Transverse colon (tissue), 4 donors: Measurements from ENCODE around the gene STAMBPL1. TPM values are rescaled to one million over a fixed set of nuclear protein-coding genes. Genes with fewer than 3 reads are reported as not detected.

Experiments used
- DNase-seq: peaks from one replicate; pipeline ENCODE4 v3.0.0-alpha.2; 2019
- H3K27ac ChIP-seq, 4 donors: fragments of 200-600 bp; sonication (generic); 2 replicates each; pipeline ENCODE4 v1.5.1; 2016 to 2018; ENCODE audit warnings: inconsistent platforms in 4 of 4
- H3K27me3 ChIP-seq: fragments of 200-600 bp; sonication (generic); 2 replicates; pipeline ENCODE4 v1.5.1; 2017; ENCODE audit warnings: inconsistent platforms
- H3K36me3 ChIP-seq, 4 donors: fragments of 200-600 bp; sonication (generic); 2 replicates each; pipeline ENCODE4 v1.5.1; 2017 to 2019; ENCODE audit warnings: inconsistent platforms in 4 of 4
- H3K4me1 ChIP-seq, 4 donors: fragments of 200-600 bp; sonication (generic); 2 replicates each; pipeline ENCODE4 v1.5.1; 2017 to 2020; ENCODE audit warnings: inconsistent platforms in 4 of 4
- H3K4me3 ChIP-seq, 4 donors: fragments of 200-600 bp; sonication (generic); 1 replicate in 1 of 4; 2 replicates in 3 of 4; pipeline versions ENCODE4 v1.5.1 to v1.6.1; 2017 to 2019; ENCODE audit warnings: inconsistent platforms in 4 of 4
- H3K9me3 ChIP-seq, 2 donors: fragments of 200-600 bp; sonication (generic); 2 replicates each; pipeline ENCODE4 v1.5.1; 2017 to 2019; ENCODE audit warnings: inconsistent platforms in 2 of 2
- CTCF ChIP-seq, 5 experiments: fragments of 200-600 bp in 3 of 5; fragments of 450-650 bp in 2 of 5; sonication (generic) in 3 of 5; IDR thresholded peaks; 1 replicate in 2 of 5; 2 replicates in 3 of 5; pipeline ENCODE4 v1.5.1; 2016 to 2017; ENCODE audit warnings: antibody characterized with exemption in 5 of 5, inconsistent platforms in 3 of 5, mild to moderate bottlenecking in 2 of 5, moderate library complexity in 1 of 5
- EP300 ChIP-seq: sonication (generic); formaldehyde crosslinking; IDR thresholded peaks from one replicate; pipeline ENCODE4 v1.6.1; 2017; ENCODE audit warnings: antibody characterized with exemption, low read depth
- POLR2A ChIP-seq: fragments of 450-650 bp; IDR thresholded peaks from one replicate; pipeline ENCODE4 v1.6.1; 2016; ENCODE audit warnings: antibody characterized with exemption, mild to moderate bottlenecking, moderate library complexity
- POLR2AphosphoS5 ChIP-seq, 3 donors: sonication (generic); formaldehyde crosslinking; IDR thresholded peaks; one replicate each; pipeline ENCODE4 v1.6.1; 2016; ENCODE audit warnings: antibody characterized with exemption in 3 of 3
- WGBS, 2 donors: methylation state at CpG; one replicate each; pipeline ENCODE4 v1.1.5; 2018; ENCODE audit warnings: low coverage in 1 of 2; 5-methylcytosine and 5-hydroxymethylcytosine counted together
- in situ Hi-C, 4 donors: fragments of 200-750 bp; cut with MboI; loops; one replicate each; pipeline versions ENCODE4 v1.15.0 to v1.15.1; 2017; ENCODE audit warnings: low sequenced_read_pairs in 3 of 4, low pct_ligation_motif_present in 1 of 4, low pct_unique_long_range_greater_than_20kb in 1 of 4
- intact Hi-C: fragments of 100-400 bp; cut with DNase I; formaldehyde crosslinking; loops from one replicate; pipeline ENCODE4 v1.15.1; 2023; ENCODE audit warnings: low total_unique reads
- total RNA-seq, 4 donors: library from RNA; depleted of rRNA; stranded (reverse); fragments of >200 nt; gene quantifications; one replicate each; pipeline ENCODE4 v1.1.0, GENCODE V29; 2016

Gene STAMBPL1
- total RNA-seq = 100 to 1,000 TPM in 3 of 4 donors, 10 to 100 TPM in 1; 74.8 to 176 (median 134) TPM

GRCh38 chr10:88879534-88880281 lies at the start of gene STAMBPL1:
Gene STAMBPL1 (plus strand): TSS chr10:88880245. CDS start chr10:88901709, 21,464 bp downstream.
- Histone ChIP-seq H3K27me3 (no peaks in the 10 kb centered on the region), H3K9me3 (no peaks in the 10 kb centered on the region), H3K4me3 (peak within 1 kb of the TSS; percentile 62 to 84 (median 72)), H3K4me1 (peaks cover 0 to 46% (median 28%) of the 10 kb centered on the region in 4 donors), H3K27ac (peak within 1 kb of the TSS; percentile 92 to 98 (median 96)), H3K36me3 (no peaks in the 10 kb centered on the region)
- in situ Hi-C loops (no loop called here), intact Hi-C loops (no loop called here)
- DNase-seq = peak; percentile 77
- no peak for TF ChIP-seq POLR2A
- no peak for TF ChIP-seq CTCF (IDR thresholded peaks at IDR 0.05)
- TF ChIP-seq EP300 = no peak
- TF ChIP-seq POLR2AphosphoS5 (IDR thresholded peaks at IDR 0.05) = no peak
- 5 to 6% methylated on average over 2 to 17 of the region's 26 CpGs for WGBS, 2 donors

GRCh38 chr10:88830643-88831268 lies 49.3 kb upstream of the STAMBPL1 start:
- Histone ChIP-seq H3K27ac (no peak overlapping the region), H3K9me3 (no peaks in the 10 kb centered on the region), H3K36me3 (peaks cover 0 to 1% (median 0%) of the 10 kb centered on the region in 4 donors), H3K4me1 (peaks cover 0 to 5% (median 0%) of the 10 kb centered on the region in 4 donors), H3K27me3 (no peaks in the 10 kb centered on the region), H3K4me3 (no peak overlapping the region)
- no peak for DNase-seq
- intact Hi-C loops (loop anchor here (10.0 kb wide), 1 partner anchor 164 kb away; the partner anchor contains the start of gene FAS), in situ Hi-C loops (loop anchor here (10.0 to 25.0 kb wide), 2 partner anchors 382 to 384 kb away; partner anchors contain the start of gene CH25H (in 2 of the 4))
- TF ChIP-seq CTCF (IDR thresholded peaks at IDR 0.05) (no peak), POLR2A (no peak), POLR2AphosphoS5 (IDR thresholded peaks at IDR 0.05) (no peak), EP300 (no peak)
- 78 to 86% methylated on average over 9 of the region's 9 CpGs for WGBS, 2 donors

- no peak for DNase-seq
- no peak for TF ChIP-seq POLR2AphosphoS5 (IDR thresholded peaks at IDR 0.05)
- TF ChIP-seq POLR2A = no peak
- no peak for TF ChIP-seq CTCF (IDR thresholded peaks at IDR 0.05)
- no peak for TF ChIP-seq EP300
- intact Hi-C loops (loop anchor here (10.0 kb wide), 1 partner anchor 163 kb away; the partner anchor contains the start of gene FAS), in situ Hi-C loops (loop anchor here (10.0 to 25.0 kb wide), 2 partner anchors 381 to 383 kb away; partner anchors contain the start of gene CH25H (in 2 of the 4))
- Histone ChIP-seq H3K27me3 (no peaks in the 10 kb centered on the region), H3K9me3 (no peaks in the 10 kb centered on the region), H3K4me1 (peaks cover 0 to 6% (median 2%) of the 10 kb centered on the region in 4 donors), H3K4me3 (no peak overlapping the region), H3K27ac (no peak overlapping the region), H3K36me3 (peaks cover 0 to 1% (median 0%) of the 10 kb centered on the region in 4 donors)
- 49 to 80% methylated on average over 5 to 8 of the region's 8 CpGs for WGBS, 2 donors
Observed at GRCh38 chr10:88831709-88832108, 48.3 kb upstream of the STAMBPL1 start.

- no peak for TF ChIP-seq CTCF (IDR thresholded peaks at IDR 0.05)
- no peak for TF ChIP-seq POLR2AphosphoS5 (IDR thresholded peaks at IDR 0.05)
- no peak for TF ChIP-seq POLR2A
- TF ChIP-seq EP300 = no peak
- in situ Hi-C loops = loop anchor here (10.0 to 25.0 kb wide), 2 partner anchors 380 to 382 kb away; partner anchors contain the start of gene CH25H (in 2 of the 4)
- Histone ChIP-seq H3K27ac (no peak overlapping the region), H3K27me3 (no peaks in the 10 kb centered on the region), H3K9me3 (no peaks in the 10 kb centered on the region), H3K4me1 (peaks cover 0 to 6% (median 3%) of the 10 kb centered on the region in 4 donors), H3K4me3 (no peak overlapping the region), H3K36me3 (peaks cover 0 to 1% (median 0%) of the 10 kb centered on the region in 4 donors)
- no peak for DNase-seq
- intact Hi-C loops = loop anchor here (10.0 kb wide), 1 partner anchor 162 kb away; the partner anchor contains the start of gene FAS
Observed at GRCh38 chr10:88832376-88832775, 47.7 kb upstream of the STAMBPL1 start.
